WI38 (cell line): ENCODE data around the gene RNASEH1.

Experiments used
- H3K4me3 ChIP-seq: 2 replicates; pipeline ENCODE4 v1.5.1; 2011; ENCODE audit warnings: low read depth, mild to moderate bottlenecking, control low read depth, low read length
- TF ChIP-seq, protein P1 (sequence below): IDR thresholded peaks from 2 replicates; pipeline ENCODE4 v1.5.1; 2012; ENCODE audit warnings: low read depth, mild to moderate bottlenecking, control low read depth, low read length

Gene RNASEH1

DNA sequence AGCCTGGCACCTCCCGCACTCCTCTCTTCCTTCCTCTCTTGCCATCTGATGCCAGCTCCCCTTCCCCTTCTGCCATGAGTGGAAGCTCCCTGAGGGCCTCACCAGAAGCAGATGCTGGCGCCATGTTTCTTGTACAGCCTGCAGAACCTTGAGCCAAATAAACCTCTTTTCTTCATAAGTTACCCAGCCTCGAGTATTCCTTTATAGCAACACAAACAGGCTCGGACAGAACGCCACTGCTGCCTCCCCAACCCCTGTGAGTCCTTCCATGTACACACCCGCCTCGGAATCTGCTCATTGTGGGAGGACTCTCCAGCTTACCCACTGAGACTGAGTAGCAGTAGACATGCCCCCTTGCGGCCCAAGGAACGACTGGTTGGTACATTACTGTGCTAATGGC lies 8.7 kb upstream of the RNASEH1 start:
- H3K4me3 ChIP-seq: no peak overlapping the region
- TF ChIP-seq, protein P1, sequence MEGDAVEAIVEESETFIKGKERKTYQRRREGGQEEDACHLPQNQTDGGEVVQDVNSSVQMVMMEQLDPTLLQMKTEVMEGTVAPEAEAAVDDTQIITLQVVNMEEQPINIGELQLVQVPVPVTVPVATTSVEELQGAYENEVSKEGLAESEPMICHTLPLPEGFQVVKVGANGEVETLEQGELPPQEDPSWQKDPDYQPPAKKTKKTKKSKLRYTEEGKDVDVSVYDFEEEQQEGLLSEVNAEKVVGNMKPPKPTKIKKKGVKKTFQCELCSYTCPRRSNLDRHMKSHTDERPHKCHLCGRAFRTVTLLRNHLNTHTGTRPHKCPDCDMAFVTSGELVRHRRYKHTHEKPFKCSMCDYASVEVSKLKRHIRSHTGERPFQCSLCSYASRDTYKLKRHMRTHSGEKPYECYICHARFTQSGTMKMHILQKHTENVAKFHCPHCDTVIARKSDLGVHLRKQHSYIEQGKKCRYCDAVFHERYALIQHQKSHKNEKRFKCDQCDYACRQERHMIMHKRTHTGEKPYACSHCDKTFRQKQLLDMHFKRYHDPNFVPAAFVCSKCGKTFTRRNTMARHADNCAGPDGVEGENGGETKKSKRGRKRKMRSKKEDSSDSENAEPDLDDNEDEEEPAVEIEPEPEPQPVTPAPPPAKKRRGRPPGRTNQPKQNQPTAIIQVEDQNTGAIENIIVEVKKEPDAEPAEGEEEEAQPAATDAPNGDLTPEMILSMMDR: no peak

DNA sequence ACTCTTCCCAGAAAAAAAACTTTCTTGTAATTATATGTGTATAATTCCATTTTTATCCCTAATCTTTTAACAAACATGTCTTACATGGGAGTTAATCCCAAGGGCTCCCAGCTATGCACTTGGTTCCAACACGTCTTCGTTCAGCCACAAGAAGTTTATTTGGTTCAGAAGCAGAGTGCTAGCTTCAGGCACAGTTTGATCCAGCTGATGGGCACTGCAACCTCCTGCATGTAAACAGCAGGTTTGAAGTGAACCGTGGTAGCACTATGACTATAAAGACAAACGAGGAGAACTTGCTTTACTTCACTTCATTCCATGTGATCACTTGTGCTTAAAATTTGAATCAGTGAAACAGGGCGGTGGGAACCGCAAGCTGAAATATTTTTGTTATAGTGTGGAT lies 7.0 kb upstream of the RNASEH1 start:
- H3K4me3 ChIP-seq: no peak overlapping the region
- TF ChIP-seq, protein P1: no peak

DNA sequence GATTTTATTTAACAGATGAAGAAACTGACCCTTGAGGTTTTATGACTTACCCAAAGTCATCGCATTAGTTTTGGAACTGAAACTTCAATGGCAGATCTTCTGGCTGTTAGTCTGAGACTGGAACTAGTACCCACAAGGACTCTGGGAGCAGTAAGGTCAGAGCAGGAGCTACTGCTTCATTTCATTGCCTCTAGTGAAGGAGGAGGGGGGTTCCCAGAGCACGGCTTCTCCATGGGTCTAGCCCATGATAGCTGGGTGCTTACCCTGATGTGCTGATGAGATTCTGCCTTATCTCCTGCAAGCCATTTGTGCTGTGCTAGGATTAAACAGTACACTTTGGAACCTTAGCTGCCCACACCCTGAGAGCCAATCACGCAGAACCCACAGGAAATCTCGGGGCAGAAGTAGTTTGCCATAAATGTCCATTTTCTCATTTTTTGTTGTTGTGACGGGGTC lies 5.4 kb upstream of the RNASEH1 start:
- no peak overlapping the region for H3K4me3 ChIP-seq
- TF ChIP-seq, protein P1: no peak

DNA sequence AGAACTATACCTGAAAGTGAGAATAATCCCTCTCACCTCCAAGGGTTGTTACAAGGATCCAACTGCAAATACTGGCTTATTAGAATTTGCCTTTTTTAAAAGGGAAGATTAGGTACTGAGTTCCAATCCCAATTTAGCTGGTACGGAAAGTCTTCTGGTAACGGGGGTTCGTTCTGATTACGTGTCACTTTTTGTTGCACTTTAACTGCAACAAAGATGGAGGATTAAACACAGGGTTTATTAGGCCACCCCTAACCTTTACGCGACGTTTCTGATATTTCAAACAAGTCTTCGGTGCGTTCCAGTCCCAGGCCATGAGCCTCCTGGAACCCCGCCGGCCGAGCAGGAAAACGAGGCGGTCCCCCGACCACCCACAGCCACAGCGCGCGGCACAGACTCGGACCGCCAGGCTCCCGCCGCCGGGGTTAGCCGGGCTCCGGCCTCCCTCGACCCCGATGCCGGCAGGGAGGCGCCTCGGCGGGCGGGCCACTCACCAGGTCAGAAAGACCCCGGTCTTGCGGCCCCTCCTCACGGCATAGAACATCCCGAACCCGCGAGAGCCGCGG lies 411 bp downstream of the RNASEH1 start:
- peak overlapping the region; percentile 77 for H3K4me3 ChIP-seq
- TF ChIP-seq, protein P1: no peak

DNA sequence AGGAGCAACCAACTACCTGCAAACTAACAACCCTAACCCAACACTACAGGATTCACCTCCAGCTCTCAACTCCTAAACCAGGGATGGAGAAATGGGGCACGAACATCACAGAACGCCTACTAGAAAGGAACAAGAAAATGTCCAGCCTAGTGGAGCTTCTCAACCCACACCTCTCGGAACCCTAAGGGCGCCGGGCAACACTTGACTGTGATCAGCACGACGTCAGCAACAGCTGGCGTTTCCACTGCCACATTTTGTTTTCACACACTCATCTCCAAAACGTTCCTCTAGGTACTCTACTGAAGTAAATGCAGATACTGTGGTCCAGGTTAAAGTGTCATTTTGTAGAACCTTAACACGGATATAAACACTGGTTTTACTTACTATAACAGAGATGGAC lies 4.2 kb downstream of the RNASEH1 start:
- no peak overlapping the region for H3K4me3 ChIP-seq
- TF ChIP-seq, protein P1: no peak

DNA sequence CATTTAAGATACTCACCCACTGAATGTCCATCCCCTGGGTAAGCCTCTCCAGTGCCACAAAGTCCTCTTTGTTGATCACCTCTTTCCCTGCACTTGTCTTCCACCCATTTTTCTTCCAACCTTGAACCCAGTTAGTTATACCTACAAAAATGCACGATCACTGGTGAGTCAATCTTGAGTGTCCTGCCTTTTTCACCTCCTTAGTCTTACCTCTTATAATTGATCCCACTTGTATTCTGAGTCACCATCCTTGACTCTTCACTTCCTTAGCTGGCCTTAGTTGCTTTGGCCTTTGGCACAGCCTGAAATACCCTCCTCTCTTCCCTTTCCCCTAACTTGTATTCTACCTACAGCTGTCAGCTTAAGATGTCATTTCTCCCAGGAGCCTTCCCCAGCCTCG lies 10.2 kb downstream of the RNASEH1 start:
- no peak overlapping the region for H3K4me3 ChIP-seq
- TF ChIP-seq, protein P1: no peak

DNA sequence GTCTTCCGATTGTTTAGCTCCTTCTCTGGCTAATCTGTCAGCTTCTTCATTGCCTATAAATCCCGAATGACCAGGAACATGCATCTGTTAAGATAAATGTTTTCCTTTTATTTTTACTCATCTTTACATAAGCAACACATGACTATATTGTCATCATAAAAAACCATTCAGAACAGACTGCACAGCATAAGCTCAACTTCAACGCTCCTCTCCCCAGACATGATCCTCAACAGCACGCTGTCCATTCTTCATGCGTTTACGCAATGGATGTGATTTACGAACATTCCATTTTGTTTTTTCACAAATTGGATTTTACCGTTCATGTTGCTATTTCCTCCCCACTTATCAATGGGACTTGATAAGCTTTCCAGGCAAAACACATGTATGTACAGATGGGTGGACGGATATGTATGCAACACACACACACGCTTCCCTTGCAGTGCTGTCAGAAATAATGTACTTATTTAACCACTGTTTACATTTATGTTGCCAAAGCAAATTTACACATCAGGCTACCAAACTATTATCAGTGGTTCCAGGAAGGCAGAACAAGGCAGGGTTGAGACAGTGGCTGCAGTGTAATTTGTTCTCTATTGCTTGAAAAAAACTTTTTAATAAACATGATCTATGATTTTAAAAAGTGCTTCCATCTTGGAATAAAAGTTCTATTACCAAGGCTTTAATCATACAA lies 12.2 kb downstream of the RNASEH1 start:
- no peak overlapping the region for H3K4me3 ChIP-seq
- TF ChIP-seq, protein P1: no peak
